Measurements from ENCODE around the gene NCKAP5.

Gene NCKAP5

DNA sequence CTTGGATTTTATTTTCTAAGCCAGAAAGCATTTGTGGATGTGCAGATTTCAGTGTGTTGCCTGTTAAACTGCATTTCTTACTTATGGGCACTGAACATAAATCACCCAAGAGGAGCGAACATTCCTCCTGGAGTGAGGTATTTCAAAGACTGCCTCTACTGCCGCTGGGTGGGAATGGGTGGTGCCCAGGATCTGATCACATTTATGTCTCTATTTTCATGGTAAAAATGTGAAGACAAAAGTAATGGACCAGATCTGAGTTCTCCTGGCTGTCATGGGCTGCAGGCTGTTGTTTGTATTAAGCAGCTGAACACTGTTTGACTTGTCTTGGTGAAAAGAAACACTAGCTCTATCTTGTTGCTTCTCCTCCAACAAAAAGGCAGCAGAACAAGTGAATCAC lies 251.7 kb downstream of the NCKAP5 start:
- DNase-seq (ENCODE audit: extremely low read depth, insufficient read length): no peak
- H3K36me3 ChIP-seq (ENCODE audit: control insufficient read depth, insufficient read depth, low read length): no peaks in the 10 kb centered on the region
- H3K27me3 ChIP-seq (replicated peaks; ENCODE audit: control insufficient read depth, insufficient read depth, low read length): no peaks in the 10 kb centered on the region
- TF ChIP-seq, protein P1, sequence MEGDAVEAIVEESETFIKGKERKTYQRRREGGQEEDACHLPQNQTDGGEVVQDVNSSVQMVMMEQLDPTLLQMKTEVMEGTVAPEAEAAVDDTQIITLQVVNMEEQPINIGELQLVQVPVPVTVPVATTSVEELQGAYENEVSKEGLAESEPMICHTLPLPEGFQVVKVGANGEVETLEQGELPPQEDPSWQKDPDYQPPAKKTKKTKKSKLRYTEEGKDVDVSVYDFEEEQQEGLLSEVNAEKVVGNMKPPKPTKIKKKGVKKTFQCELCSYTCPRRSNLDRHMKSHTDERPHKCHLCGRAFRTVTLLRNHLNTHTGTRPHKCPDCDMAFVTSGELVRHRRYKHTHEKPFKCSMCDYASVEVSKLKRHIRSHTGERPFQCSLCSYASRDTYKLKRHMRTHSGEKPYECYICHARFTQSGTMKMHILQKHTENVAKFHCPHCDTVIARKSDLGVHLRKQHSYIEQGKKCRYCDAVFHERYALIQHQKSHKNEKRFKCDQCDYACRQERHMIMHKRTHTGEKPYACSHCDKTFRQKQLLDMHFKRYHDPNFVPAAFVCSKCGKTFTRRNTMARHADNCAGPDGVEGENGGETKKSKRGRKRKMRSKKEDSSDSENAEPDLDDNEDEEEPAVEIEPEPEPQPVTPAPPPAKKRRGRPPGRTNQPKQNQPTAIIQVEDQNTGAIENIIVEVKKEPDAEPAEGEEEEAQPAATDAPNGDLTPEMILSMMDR (IDR thresholded peaks at IDR 0.05; ENCODE audit: insufficient read depth, low read length, poor library complexity, severe bottlenecking): no peak
- no peak overlapping the region for H3K4me3 ChIP-seq (replicated peaks; ENCODE audit: low read depth, low read length)

DNA sequence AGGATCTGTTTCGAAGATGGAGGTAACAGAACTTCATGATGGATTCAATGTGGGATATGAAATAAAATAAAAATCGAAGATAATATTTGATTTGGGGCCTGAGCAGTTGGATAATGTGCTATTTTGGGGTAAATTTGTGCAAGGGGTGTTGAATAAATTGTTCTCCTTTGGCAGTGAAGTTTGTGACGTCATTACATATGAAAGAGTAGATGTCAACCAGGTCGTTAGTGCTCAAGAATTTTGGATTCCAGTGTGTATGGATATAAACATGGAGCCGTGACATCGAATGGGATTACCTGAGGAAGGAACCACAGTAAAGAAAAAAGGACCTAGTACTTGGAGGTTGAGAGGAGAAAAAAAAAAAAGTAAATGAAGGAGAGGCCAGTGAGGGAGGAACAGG lies 253.0 kb downstream of the NCKAP5 start:
- DNase-seq (ENCODE audit: extremely low read depth, insufficient read length): no peak
- Histone ChIP-seq H3K36me3 (ENCODE audit: control insufficient read depth, insufficient read depth, low read length) (no peaks in the 10 kb centered on the region), H3K4me3 (replicated peaks; ENCODE audit: low read depth, low read length) (no peak overlapping the region), H3K27me3 (replicated peaks; ENCODE audit: control insufficient read depth, insufficient read depth, low read length) (no peaks in the 10 kb centered on the region)
- TF ChIP-seq, protein P1 (IDR thresholded peaks at IDR 0.05; ENCODE audit: insufficient read depth, low read length, poor library complexity, severe bottlenecking): no peak

DNA sequence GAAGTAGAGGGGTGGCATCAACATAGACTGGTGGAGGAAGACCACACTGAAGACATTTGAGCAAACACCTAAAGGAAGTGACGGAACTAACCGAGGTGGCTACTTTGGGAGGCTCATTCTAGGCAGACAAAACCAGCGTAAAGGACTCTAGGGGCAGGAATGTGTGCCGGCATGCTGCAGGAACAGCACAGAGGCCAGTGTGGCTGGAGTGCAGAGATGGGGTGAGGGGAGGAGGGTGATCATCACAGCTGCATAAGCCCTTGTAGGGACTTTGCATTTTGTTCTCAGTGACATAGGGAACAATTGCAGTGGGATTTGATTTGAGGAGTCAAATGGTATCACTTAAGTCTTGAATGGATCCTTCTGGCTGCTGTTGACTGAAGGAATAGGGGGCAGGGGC lies 253.5 kb downstream of the NCKAP5 start:
- Histone ChIP-seq H3K36me3 (ENCODE audit: control insufficient read depth, insufficient read depth, low read length) (no peaks in the 10 kb centered on the region), H3K4me3 (replicated peaks; ENCODE audit: low read depth, low read length) (no peak overlapping the region), H3K27me3 (replicated peaks; ENCODE audit: control insufficient read depth, insufficient read depth, low read length) (no peaks in the 10 kb centered on the region)
- TF ChIP-seq, protein P1 (IDR thresholded peaks at IDR 0.05; ENCODE audit: insufficient read depth, low read length, poor library complexity, severe bottlenecking): no peak
- no peak for DNase-seq (ENCODE audit: extremely low read depth, insufficient read length)

DNA sequence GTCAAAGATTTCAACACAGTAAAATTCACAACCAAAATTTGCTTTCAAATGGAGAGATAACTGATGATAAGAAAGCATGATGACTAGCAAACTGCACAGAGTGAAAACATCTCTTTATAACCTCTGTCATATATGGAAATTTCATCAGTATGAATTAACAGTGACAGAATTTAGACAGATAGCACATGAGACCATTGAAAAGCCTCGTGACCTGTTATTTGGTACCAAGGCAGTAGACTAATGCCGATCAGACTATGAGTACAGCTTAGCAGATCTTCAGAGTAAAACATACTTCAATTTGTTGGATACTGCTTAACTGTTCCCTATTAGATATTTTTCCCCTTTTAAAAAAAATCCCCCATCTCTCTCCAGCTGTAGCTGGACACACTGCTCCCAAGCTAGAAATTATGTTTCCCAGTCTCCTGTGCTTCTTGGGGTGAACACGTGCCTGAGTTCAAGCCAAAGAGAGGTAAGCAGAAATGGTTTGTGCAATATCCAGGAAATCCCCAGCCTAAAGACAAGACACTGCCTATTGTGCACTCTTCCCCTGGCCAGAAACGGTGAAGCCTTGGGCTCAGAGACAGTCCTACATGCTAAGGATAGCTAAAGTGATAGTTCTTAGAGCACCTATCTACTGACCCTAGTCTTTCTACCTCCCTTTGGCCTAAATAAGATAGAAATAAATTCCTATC lies 256.1 kb downstream of the NCKAP5 start:
- Histone ChIP-seq H3K27me3 (replicated peaks; ENCODE audit: control insufficient read depth, insufficient read depth, low read length) (no peaks in the 10 kb centered on the region), H3K36me3 (ENCODE audit: control insufficient read depth, insufficient read depth, low read length) (no peaks in the 10 kb centered on the region), H3K4me3 (replicated peaks; ENCODE audit: low read depth, low read length) (no peak overlapping the region)
- DNase-seq (ENCODE audit: extremely low read depth, insufficient read length): no peak
- TF ChIP-seq, protein P1 (IDR thresholded peaks at IDR 0.05; ENCODE audit: insufficient read depth, low read length, poor library complexity, severe bottlenecking): no peak

DNA sequence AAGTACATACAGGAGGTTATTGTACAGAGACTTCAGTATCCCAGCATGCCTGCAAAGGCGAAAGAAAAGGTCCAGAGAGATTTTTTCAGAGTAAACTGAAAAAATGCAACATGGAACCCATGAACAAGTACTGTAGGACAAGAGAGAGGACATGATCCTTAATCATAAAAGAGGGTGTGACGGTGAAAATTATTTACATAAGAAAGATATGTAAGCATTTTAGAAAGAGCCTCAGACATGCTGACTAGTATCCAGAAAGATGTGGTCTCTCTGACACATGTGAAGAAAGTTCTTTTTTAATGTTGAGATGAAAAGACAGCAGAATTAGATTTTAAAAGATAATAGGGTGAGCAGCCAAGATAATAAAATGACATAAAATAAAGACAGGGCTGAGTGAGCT lies 262.0 kb downstream of the NCKAP5 start:
- Histone ChIP-seq H3K27me3 (replicated peaks; ENCODE audit: control insufficient read depth, insufficient read depth, low read length) (no peaks in the 10 kb centered on the region; the same call in 1 of the 2 replicates), H3K4me3 (replicated peaks; ENCODE audit: low read depth, low read length) (no peak overlapping the region)

More for the DNA sequence above, 262.0 kb downstream of the NCKAP5 start:
- H3K36me3 ChIP-seq (ENCODE audit: control insufficient read depth, insufficient read depth, low read length): no peaks in the 10 kb centered on the region
- TF ChIP-seq, protein P1 (IDR thresholded peaks at IDR 0.05; ENCODE audit: insufficient read depth, low read length, poor library complexity, severe bottlenecking): no peak
- no peak for DNase-seq (ENCODE audit: extremely low read depth, insufficient read length)

All from GM06990 (cell line).